HCT116 (cell line): Measurements from ENCODE around the gene RNF113A. TPM values are rescaled to one million over a fixed set of nuclear protein-coding genes. Genes with fewer than 3 reads are reported as not detected.
"Not testable (repeated sequence)": the region's sequence is repeated elsewhere in the genome, so short reads cannot be mapped to it uniquely, and the experiment has no call there.

Source experiments
- ATAC-seq: fragments of 200-7000 bp; cut with Tn5 transposase; 2 replicates; pipeline ENCODE4 v1.9.1; 2020; ENCODE audit warnings: mild to moderate bottlenecking, moderate library complexity
- BruUV-seq: library from RNA; stranded (reverse); fragments of 400-500 nt; replicated peaks from 2 replicates; lab custom pipeline; 2021; lab: Mats Ljungman, UMichigan
- CTCF ChIA-PET: fragments of 300-600 bp; sonication (Branson Sonifier 250); formaldehyde crosslinking; loops from one replicate; lab custom pipeline; 2021; ENCODE audit warnings: antibody characterized with exemption; lab: Charles Lee
- POLR2A ChIA-PET: fragments of 300-600, 350-600 bp; sonication (Branson Sonifier 250); formaldehyde crosslinking; loops from one replicate; lab custom pipeline; 2021; ENCODE audit warnings: antibody characterized with exemption; lab: Charles Lee
- RAD21 ChIA-PET, 2 experiments: fragments of 300-600 bp; sonication (Branson Sonifier 250); formaldehyde crosslinking; loops; one replicate each; lab custom pipeline; 2023; ENCODE audit warnings: low total read pairs in 2 of 2; ENCODE audit not compliant: uncharacterized antibody in 2 of 2, unreplicated experiment in 2 of 2, low non-redundant PET in 1 of 2; lab: Charles Lee
- DNase-seq: peaks from one replicate; pipeline ENCODE4 v3.0.0-alpha.2; 2010; ENCODE audit warnings: low read depth, low spot score
- H2AFZ ChIP-seq: fragments of 200-600 bp; shearing (Covaris generic), sonication (generic); 2 replicates; pipeline ENCODE4 v1.6.1; 2017; ENCODE audit warnings: low read depth, mixed run types, mixed read lengths, antibody characterized with exemption, low read length; ENCODE audit not compliant: poor library complexity, severe bottlenecking
- H3K27ac ChIP-seq: 2 replicates; pipeline ENCODE4 v1.5.1; 2012; ENCODE audit warnings: low read depth, low read length
- H3K27me3 ChIP-seq: fragments of 200-600 bp; sonication (generic); 2 replicates; pipeline ENCODE4 v1.6.1; 2016; ENCODE audit warnings: mixed run types, low read length, mixed read lengths; ENCODE audit not compliant: insufficient read depth
- H3K36me3 ChIP-seq, 2 experiments: fragments of 200-500 bp in 1 of 2; fragments of 200-600 bp in 1 of 2; sonication (Bioruptor generic) in 1 of 2; sonication (generic) in 1 of 2; 2 replicates each; pipeline versions ENCODE4 v1.5.1 to v1.6.1; 2014 to 2016; ENCODE audit warnings: low read length in 2 of 2, inconsistent platforms in 1 of 2, mixed read lengths in 1 of 2, mixed run types in 1 of 2; ENCODE audit not compliant: insufficient read depth in 2 of 2, control insufficient read depth in 1 of 2
- H3K4me1 ChIP-seq, 2 experiments: fragments of 200-600 bp in 1 of 2; sonication (generic) in 1 of 2; 2 replicates each; pipeline versions ENCODE4 v1.5.1 to v1.6.1; 2012 to 2017; ENCODE audit warnings: low read length in 2 of 2, inconsistent platforms in 1 of 2, mild to moderate bottlenecking in 1 of 2, mixed read lengths in 1 of 2, mixed run types in 1 of 2, moderate library complexity in 1 of 2; ENCODE audit not compliant: insufficient read depth in 2 of 2, control insufficient read depth in 1 of 2
- H3K4me2 ChIP-seq: fragments of 200-600 bp; sonication (generic); 2 replicates; pipeline ENCODE4 v1.6.1; 2017; ENCODE audit warnings: mixed run types, low read length, mixed read lengths
- H3K4me3 ChIP-seq, 2 experiments: fragments of 200-600 bp in 1 of 2; sonication (generic) in 1 of 2; replicated peaks in 1 of 2; 2 replicates each; pipeline ENCODE4 v1.5.1; 2011 to 2016; ENCODE audit warnings: low read length in 2 of 2, control low read depth in 1 of 2, low read depth in 1 of 2, mild to moderate bottlenecking in 1 of 2, mixed read lengths in 1 of 2, mixed run types in 1 of 2
- H3K79me2 ChIP-seq: fragments of 200-600 bp; sonication (generic); 2 replicates; pipeline ENCODE4 v1.6.1; 2017; ENCODE audit warnings: mild to moderate bottlenecking, mixed run types, low read length, moderate library complexity, mixed read lengths; ENCODE audit not compliant: insufficient read depth
- H3K9ac ChIP-seq: fragments of 200-600 bp; sonication (generic); 2 replicates; pipeline ENCODE4 v1.6.1; 2016; ENCODE audit warnings: low read length, mixed read lengths
- H3K9me2 ChIP-seq: fragments of 200-600 bp; sonication (generic), shearing (Covaris generic); 2 replicates; pipeline ENCODE4 v1.6.1; 2017; ENCODE audit warnings: mixed run types, mild to moderate bottlenecking, moderate library complexity; ENCODE audit not compliant: insufficient read depth
- H3K9me3 ChIP-seq, 2 experiments: fragments of 200-500 bp in 1 of 2; fragments of 200-600 bp in 1 of 2; sonication (Bioruptor generic) in 1 of 2; sonication (generic) in 1 of 2; 2 replicates each; pipeline ENCODE4 v1.6.1; 2014 to 2017; ENCODE audit warnings: low read length in 2 of 2, mixed read lengths in 2 of 2, inconsistent platforms in 1 of 2, low read depth in 1 of 2, mild to moderate bottlenecking in 1 of 2, mixed run types in 1 of 2, moderate library complexity in 1 of 2; ENCODE audit not compliant: control insufficient read depth in 1 of 2, insufficient read depth in 1 of 2
- H4K20me1 ChIP-seq: fragments of 200-600 bp; sonication (generic), shearing (Covaris generic); 2 replicates; pipeline ENCODE4 v1.6.1; 2017; ENCODE audit warnings: mixed run types, mild to moderate bottlenecking, moderate library complexity; ENCODE audit not compliant: insufficient read depth
- intact Hi-C: fragments of 100-400 bp; cut with micrococcal nuclease; formaldehyde crosslinking; loops from 2 replicates; pipeline ENCODE4 v1.10.0; 2022
- total RNA-seq: library from RNA; stranded (reverse); gene quantifications from one replicate; pipeline ENCODE4 v1.2.1, GENCODE V29; 2021; ENCODE audit not compliant: unreplicated experiment

Gene RNF113A
- total RNA-seq, 1 experiment from 2014 or later = 8.1 TPM

DNA sequence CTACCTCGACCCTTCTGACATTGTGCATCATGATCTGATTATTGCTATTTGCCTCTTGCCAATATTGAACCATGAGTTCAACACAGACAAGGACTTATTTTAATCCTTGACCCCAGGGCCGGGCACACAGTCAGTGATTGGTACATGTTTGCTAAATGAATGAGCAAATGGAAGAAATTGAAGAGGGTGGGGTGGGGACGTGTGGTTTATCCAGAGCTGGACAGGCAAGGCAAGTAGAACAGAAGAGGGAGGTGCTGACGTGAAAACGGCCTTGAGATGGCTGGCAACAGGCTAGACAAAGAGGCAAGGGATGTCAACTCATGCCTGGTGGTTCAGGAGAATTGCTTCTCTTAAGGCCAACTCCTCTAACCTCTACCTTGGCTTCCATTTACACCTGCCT is 47.3 kb downstream of the RNF113A start:
- CTCF ChIA-PET, BruUV-seq, H3K27me3 ChIP-seq, ATAC-seq, H3K9me2 ChIP-seq, POLR2A ChIA-PET, H3K9ac ChIP-seq, H2AFZ ChIP-seq, DNase-seq, intact Hi-C loops, H3K4me3 ChIP-seq, H3K79me2 ChIP-seq, H3K9me3 ChIP-seq, RAD21 ChIA-PET, H3K36me3 ChIP-seq, H3K4me2 ChIP-seq, H3K4me1 ChIP-seq, H4K20me1 ChIP-seq, H3K27ac ChIP-seq: not testable (repeated sequence)

DNA sequence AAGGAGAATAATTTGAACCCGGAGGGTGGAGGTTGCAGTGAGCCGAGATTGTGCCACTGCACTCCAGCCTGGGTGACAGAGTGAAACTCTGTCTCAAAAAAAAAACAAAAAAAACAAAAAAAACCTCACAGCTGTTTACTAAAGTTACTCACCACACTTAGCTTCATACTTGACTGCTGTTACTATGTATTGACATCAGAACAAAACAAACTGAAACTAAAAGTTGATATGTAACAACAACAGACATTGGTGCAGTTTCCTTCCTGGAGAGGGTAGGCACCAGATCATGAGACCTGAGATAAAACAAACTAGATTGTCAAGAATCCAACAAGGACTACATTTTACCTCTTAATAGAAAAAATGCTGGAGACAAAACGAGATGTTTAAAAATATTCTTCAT is 49.8 kb downstream of the RNF113A start:
- H3K9me3 ChIP-seq, H3K4me2 ChIP-seq, H3K9ac ChIP-seq, H3K27me3 ChIP-seq, H2AFZ ChIP-seq, H3K9me2 ChIP-seq, H3K36me3 ChIP-seq, H3K79me2 ChIP-seq, H4K20me1 ChIP-seq, ATAC-seq, intact Hi-C loops, RAD21 ChIA-PET, DNase-seq, H3K4me3 ChIP-seq, BruUV-seq, POLR2A ChIA-PET, H3K27ac ChIP-seq, H3K4me1 ChIP-seq: not testable (repeated sequence)
- CTCF ChIA-PET = interaction anchor here (0.6 kb wide), 1 partner anchor 68 kb away, joined by 3 read pairs; no protein-coding TSS in a partner anchor

Other genes starting within 250 kb of the RNF113A start
- gene SEPTIN6, start 178.6 kb downstream of the RNF113A start, total RNA-seq = 10.8 TPM
- gene SOWAHD, start 113.1 kb downstream of the RNF113A start, total RNA-seq = 1.1 TPM
- 1,940 TPM for gene RPL39, start 80.1 kb downstream of the RNF113A start, total RNA-seq
- 11.9 TPM for gene UPF3B, start 18.8 kb downstream of the RNF113A start, total RNA-seq
- 92.2 TPM for gene NDUFA1, start 99 bp upstream of the RNF113A start, total RNA-seq
- not detected for gene AKAP14, start 24.2 kb upstream of the RNF113A start, total RNA-seq
- gene NKAP, start 72.0 kb upstream of the RNF113A start, total RNA-seq = 9.3 TPM
- not detected for gene RHOXF2B, start 206.0 kb upstream of the RNF113A start, total RNA-seq
- 0.52 TPM for gene RHOXF1, start 244.2 kb upstream of the RNF113A start, total RNA-seq